HUDEP-2 (cell line): ENCODE data around the gene ANP32E.

Experiments used
- DNase-seq, 76 experiments: peaks; one replicate each; lab custom pipeline; 2025; ENCODE audit not compliant: unreplicated experiment in 76 of 76; lab: John Stamatoyannopoulos, UW

Gene ANP32E

DNA sequence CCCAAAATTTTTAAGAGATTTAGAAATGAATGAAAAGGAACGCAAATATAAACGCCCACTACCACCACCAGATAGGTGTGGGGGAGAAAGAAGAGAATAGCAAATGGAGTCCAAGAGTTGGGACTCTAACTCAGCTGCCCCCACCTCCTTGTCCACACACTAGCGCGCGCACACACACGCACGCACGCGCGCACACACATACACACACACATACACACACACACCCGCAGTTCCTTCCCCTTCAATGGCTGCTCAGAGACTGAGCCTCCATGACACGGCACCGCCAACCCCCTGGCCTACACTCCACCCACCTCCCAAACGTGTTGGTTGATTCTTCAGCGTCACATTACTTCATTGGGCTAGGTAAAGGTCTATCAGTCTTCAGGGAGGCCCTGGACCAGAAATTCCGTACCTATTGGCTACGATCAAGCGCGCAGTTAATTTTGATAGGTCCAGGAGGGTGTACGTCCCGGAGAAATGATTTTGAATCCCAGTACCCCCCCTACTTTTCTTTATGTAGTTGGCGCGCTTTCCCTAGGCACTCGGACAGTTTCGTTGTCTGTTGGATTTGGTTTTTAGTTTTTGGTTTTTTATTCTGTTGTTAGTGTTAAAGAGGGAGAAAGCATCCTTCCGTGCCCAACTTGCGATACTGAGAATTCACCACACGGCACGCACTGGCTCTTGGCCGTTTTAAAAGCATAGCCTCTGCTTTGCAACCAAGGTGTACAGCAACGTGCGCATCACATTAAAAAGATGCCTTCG, at the start of gene ANP32E:
Gene ANP32E (minus strand): TSS at position 261 of the 762 bp plus-strand sequence. CDS start 326 bp downstream, outside the sequence.
- peak in 75 of 76 experiments; percentile 21 to 98 (median 94) for DNase-seq

GRCh38 chr1:150283260-150283659, 47.3 kb upstream of the ANP32E start:
- DNase-seq: no peak

DNA sequence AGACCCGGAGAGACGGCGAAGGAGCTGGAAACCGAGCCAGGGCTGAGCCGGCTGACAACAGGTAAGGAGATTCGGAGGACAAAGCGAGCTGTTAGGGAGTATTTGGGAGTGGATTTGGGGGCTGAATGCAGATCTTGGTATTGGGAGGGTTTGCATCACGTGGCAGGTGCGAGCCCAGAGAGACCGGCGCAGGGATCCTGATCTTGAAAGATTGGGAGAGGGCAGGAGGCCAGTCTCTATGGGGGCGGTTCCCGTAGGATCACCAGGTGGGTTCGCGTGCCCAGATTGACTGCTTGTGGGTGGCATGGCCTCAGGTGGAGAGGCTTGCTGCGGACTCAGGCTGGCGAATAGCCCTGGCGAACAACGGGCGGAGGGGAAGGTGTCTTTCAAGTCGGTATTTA, 46.6 kb upstream of the ANP32E start:
- DNase-seq: peak in 7 of 76 experiments; percentile 47 to 58 (median 54)

DNA sequence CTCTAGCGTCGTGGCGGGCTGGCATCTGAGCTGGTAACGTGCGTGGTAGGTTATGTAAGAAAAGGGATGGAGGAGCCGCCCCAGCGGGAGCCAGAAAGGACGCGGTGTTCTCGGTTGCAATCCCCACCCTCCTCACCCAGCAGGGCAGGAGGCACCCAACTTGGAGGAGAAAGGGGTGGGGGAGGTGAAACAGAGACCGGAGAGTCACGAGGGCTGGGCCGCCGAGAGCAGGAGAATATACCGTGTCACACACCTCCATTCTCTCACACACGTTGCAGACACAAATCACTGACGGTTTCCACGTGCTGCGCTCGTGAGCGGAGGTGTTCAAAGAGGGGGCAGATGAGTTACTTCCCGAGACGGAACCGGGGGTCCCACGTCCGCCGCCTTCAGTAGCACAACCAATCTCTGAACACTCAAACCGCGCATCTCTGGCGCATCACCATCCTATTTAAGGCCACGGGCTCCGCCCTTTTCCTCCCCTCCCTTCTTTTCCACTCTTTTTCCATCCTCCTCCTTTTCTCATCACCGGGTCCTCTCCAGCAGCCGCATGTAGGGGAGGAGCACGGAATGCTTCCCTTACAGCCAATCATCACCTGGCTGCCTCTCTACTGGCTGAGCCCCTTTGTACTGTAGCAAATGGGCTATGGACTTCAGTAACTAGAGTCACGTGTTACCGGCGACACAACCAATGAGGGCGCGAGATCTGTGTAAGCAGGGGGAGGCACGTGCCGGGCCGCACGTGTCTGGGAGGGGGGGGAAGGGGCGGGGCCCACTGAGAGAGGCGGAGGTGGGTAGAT, 46.0 kb upstream of the ANP32E start, which contains the start of gene CIART:
Gene CIART (plus strand): TSS at position 797 of the 800 bp plus-strand sequence. CDS start 714 bp downstream, outside the sequence.
- peak; percentile 54 to 98 (median 93) for DNase-seq

DNA sequence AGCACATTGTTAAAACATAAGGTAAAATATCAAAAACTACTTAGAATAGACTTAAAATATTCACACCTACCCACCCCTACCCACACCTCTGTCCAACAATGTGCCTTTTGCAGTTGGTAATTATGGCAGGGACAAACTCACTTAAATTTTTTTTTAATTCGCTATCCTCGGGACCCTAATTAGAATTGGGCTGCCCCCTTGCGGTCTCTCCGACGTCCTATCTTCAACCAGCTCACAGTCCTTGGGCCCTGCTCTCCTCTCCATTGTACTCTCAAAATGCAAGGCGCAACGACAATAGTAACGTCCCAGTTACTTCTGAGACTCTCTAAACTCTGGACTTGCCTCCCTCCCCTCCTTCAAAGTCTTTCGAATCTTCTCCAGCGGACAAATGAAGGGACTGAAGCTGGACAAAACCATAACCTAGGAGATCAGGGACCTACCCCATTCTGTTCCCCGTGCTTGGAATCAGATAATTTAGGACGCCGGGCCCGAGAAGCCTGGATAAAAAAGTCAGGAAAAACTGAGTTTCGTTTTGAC, 45.4 kb upstream of the ANP32E start:
- peak in 70 of 76 experiments; percentile 7 to 77 (median 51) for DNase-seq

DNA sequence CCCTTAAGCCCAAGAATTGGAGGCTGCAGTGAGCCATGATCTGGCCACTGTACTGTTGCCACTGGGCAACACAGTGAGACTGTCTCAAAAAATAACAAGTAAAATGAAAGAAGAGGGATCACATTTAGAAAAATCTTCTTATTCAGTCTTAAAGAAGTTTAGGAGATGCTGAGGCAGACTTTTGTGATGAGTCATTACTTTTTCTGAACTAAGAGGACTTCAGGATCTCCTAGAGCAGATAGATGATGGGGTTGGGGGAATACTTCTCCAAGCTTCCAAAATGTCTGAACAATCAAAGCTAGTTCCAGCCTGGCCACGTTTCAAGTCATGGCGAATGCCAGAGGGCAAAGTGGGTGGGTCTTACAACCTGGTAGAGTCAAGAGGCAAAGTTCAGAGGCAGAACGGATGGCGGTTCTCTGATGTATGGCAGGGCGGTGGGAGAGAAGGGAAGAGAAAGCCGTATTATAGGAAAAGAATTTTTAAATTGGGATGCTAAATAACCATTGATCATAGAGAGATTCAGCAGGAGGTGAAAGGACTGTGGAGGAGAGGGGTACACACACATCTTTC, 44.3 kb upstream of the ANP32E start:
- DNase-seq: no peak

DNA sequence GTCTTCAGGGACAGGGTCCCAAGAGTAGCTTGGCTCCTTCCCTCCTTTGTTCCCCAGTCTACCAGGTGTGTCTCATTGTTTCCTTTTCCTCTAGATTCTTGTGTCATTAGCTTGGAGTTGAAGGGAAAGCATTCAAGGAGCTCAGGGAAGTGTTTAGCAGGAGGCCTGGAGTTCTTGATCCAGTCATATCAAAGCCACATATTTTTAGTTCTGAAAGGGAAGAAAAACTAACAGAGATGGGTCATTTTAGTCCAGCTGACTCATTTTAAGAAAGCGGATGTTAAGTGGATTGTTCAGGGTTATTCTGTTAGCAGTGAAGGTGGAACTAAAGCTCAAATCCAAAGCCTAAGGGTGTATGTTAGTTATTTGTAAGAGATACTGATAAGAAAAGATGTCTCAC, 37.4 kb upstream of the ANP32E start:
- DNase-seq: no peak

DNA sequence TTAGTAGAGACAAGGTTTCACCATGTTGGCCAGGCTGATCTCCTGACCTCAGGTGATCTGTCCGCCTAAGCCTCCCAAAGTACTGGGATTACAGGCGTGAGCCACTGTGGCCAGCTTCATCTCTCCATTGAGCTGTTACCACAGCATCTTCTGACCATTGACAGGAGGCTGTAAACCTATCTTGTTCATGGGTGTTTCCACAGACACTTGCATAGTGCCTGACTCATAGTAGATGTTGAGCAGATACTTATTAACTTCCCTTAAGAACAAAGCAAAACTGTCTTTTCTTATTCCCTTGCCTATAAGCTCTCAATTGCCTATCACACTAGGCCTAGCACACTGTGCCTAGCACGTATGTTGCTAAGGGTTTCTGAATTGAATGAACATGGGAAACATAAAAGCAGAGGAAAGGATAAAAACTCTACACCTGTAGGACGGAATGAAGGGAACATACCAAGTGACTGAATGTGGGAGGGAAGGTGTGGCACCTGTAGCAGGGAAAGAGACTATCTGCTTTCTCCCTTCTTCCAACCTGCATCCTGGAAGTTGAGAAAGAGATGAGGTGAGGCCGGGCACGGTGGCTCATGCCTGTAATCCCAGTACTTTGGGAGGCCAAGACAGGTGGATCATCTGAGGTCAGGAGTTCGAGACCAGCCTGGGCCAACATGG, 35.5 kb upstream of the ANP32E start:
- no peak for DNase-seq

DNA sequence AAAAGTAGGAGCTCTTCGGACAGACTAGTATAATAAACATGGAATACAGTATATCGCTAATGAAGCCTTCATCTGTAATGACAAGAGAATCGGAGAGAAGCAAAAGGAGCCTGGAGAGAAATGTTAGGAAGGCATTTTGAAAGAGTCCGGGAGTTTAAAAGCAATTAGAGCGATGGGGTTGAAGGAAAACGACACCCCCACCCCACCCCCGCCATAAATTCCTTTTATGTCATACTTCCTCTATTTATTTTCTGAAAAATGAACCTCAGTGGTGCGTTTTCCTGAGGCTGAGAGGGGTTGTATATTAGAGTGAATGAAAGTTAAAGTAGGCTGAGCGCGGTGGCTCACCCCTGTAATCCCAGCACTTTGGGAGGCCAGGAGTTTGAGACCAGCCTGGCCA, 33.5 kb upstream of the ANP32E start:
- no peak for DNase-seq

GRCh38 chr1:150268705-150269403, 32.9 kb upstream of the ANP32E start, which contains the start of gene APH1A:
Gene APH1A, minus strand, starts transcription at chr1:150269016. Its CDS starts 206 bp downstream, at chr1:150268810.
- DNase-seq: peak; percentile 44 to 96 (median 91)

- DNase-seq: peak in 25 of 76 experiments; percentile 2 to 48 (median 16)
Measured at GRCh38 chr1:150268340-150268704, 32.4 kb upstream of the ANP32E start.

GRCh38 chr1:150267896-150268295, 32.0 kb upstream of the ANP32E start:
- DNase-seq: no peak

DNA sequence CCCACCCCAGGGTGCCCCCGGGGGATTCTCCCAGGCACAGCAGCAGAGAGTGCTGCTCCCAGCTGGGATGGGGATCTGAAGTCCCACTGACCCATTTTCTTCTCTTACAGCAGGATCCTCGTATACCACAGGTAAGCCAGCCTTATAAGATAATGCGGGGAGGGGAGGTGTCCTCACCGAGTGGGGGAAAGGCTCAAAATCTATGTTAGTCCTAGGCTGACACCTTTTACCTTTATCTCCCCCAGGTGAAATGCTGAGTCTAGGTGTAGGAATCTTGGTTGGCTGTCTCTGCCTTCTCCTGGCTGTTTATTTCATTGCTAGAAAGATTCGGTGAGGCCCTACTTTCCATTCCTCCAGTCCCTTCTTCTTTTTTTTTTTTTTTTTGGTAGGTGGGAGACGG, 27.6 kb upstream of the ANP32E start:
- no peak for DNase-seq

GRCh38 chr1:150262388-150263320, 26.7 kb upstream of the ANP32E start:
- DNase-seq: no peak

DNA sequence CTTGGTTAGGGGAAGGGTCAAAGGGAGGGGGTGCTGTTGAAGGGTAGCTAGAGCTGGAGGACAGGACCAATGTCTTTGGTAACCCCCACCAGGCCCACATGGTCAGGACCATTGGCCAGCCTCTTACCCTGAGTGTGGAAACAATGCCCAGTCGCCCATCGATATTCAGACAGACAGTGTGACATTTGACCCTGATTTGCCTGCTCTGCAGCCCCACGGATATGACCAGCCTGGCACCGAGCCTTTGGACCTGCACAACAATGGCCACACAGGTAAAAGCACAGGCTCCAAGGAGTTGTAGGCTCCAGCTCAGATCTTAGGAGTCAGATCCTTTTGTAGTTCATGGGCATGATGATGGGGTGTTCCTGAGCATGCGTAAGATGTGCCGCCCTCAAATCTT, 25.5 kb upstream of the ANP32E start:
- no peak for DNase-seq

- peak in 1 of 76 experiments; percentile 14 for DNase-seq
Measured at GRCh38 chr1:150259758-150260669, 24.1 kb upstream of the ANP32E start.

GRCh38 chr1:150259217-150259616, 23.3 kb upstream of the ANP32E start:
- DNase-seq: no peak
